ENCODE data around the gene FASTKD3.

- TF ChIP-seq POLR2A (IDR thresholded peaks at IDR 0.05; ENCODE audit: low read length): no peak
- no peak for TF ChIP-seq GATA1 (IDR thresholded peaks at IDR 0.05; ENCODE audit: low read depth, low read length)
These were observed 15.8 kb downstream of the FASTKD3 start for GRCh38 chr5:7852988-7853387.

All from erythroblast (primary cell).